Spleen (tissue), 11 donors: ENCODE measurements around the gene ZDHHC14. TPM values are rescaled to one million over a fixed set of nuclear protein-coding genes. Genes with fewer than 3 reads are reported as not detected.

ENCODE experiments used
- DNase-seq: peaks from one replicate; pipeline ENCODE4 v3.0.0-alpha.2; 2020
- H3K27ac ChIP-seq, 8 donors: fragments of 200-600 bp; sonication (generic) in 7 of 8; 1 replicate in 4 of 8; 2 replicates in 4 of 8; pipeline versions ENCODE4 v1.5.0 to v1.8.0; 2016 to 2021; ENCODE audit warnings: inconsistent platforms in 4 of 8, mild to moderate bottlenecking in 4 of 8, moderate library complexity in 1 of 8
- H3K27me3 ChIP-seq, 7 donors: fragments of 200-600 bp; sonication (generic) in 6 of 7; replicated peaks in 1 of 7; 1 replicate in 4 of 7; 2 replicates in 3 of 7; pipeline versions ENCODE4 v1.5.0 to v1.8.0; 2016 to 2021; ENCODE audit warnings: inconsistent platforms in 3 of 7, mild to moderate bottlenecking in 1 of 7
- H3K36me3 ChIP-seq, 6 donors: fragments of 200-600 bp; sonication (generic) in 5 of 6; 1 replicate in 4 of 6; 2 replicates in 2 of 6; pipeline versions ENCODE4 v1.5.0 to v1.8.0; 2016 to 2021; ENCODE audit warnings: inconsistent platforms in 2 of 6
- H3K4me1 ChIP-seq, 6 donors: fragments of 200-600 bp; sonication (generic) in 5 of 6; 1 replicate in 3 of 6; 2 replicates in 3 of 6; pipeline versions ENCODE4 v1.5.0 to v1.8.0; 2016 to 2021; ENCODE audit warnings: inconsistent platforms in 3 of 6
- H3K4me3 ChIP-seq, 8 donors: fragments of 200-600 bp; sonication (generic) in 7 of 8; 1 replicate in 4 of 8; 2 replicates in 4 of 8; pipeline versions ENCODE4 v1.5.0 to v1.8.0; 2016 to 2021; ENCODE audit warnings: inconsistent platforms in 4 of 8, mild to moderate bottlenecking in 4 of 8, moderate library complexity in 2 of 8
- H3K9me3 ChIP-seq, 8 donors: fragments of 200-600 bp; sonication (generic) in 7 of 8; 1 replicate in 4 of 8; 2 replicates in 4 of 8; pipeline versions ENCODE4 v1.5.0 to v1.8.0; 2016 to 2021; ENCODE audit warnings: inconsistent platforms in 4 of 8
- POLR2A ChIP-seq, 3 donors: fragments of 450-650 bp; IDR thresholded peaks; one replicate each; pipeline ENCODE4 v1.5.1; 2017; ENCODE audit warnings: antibody characterized with exemption in 3 of 3, mild to moderate bottlenecking in 1 of 3
- POLR2AphosphoS5 ChIP-seq, 3 donors: sonication (generic); formaldehyde crosslinking; IDR thresholded peaks; one replicate each; pipeline ENCODE4 v1.5.1; 2017; ENCODE audit warnings: antibody characterized with exemption in 3 of 3
- WGBS, 5 donors: extraction: QIAGEN DNeasy Blood & Tissue Kit in 3 of 5; methylation state at CpG; one replicate each; pipeline versions ENCODE4 v1.1.5 to v1.1.7; 2013 to 2018; 5-methylcytosine and 5-hydroxymethylcytosine counted together
- intact Hi-C: fragments of 100-400 bp; cut with DNase I; formaldehyde crosslinking; loops from one replicate; pipeline ENCODE4 v1.15.0; 2023; ENCODE audit warnings: low total_unique reads
- polyA plus RNA-seq, 3 donors: library from polyadenylated mRNA; stranded (reverse); fragments of 200-250 nt; gene quantifications; one replicate each; pipeline ENCODE4 v1.2.1, GENCODE V29; 2013
- total RNA-seq, 7 donors: library from RNA; depleted of rRNA in 3 of 7; stranded (reverse); fragments of >200 nt in 3 of 7; fragmentation: NEBNext Ultra II Directional in 4 of 7; extraction: Animal tissue kit (Norgen Biotek cat#: 25700) in 4 of 7; gene quantifications; one replicate each; pipeline versions ENCODE4 v1.1.0 to v1.2.1, GENCODE V29; 2016 to 2021
- TF ChIP-seq, protein P1 (sequence below), 11 experiments: fragments of 200-600 bp in 7 of 11; fragments of 450-650 bp in 4 of 11; sonication (generic) in 4 of 11; IDR thresholded peaks in 8 of 11; conservative IDR thresholded peaks in 3 of 11; 1 replicate in 7 of 11; 2 replicates in 4 of 11; pipeline versions ENCODE4 v1.4.0 to v1.8.0; 2016 to 2021; ENCODE audit warnings: antibody characterized with exemption in 11 of 11, inconsistent platforms in 4 of 11, mild to moderate bottlenecking in 1 of 11
- donor health status: healthy with polysubstance abuse.
- donor health status: DM: no; HTN: no; CAD: no; lungs with moderate emphysema.
- donor health status: DM: no; HTN: no; CAD: no.
- donor health status: Bipolar disorder and iron deficiency.
- donor health status: healthy.
- donor health status: DM: no; HTN: no; CAD: no.
- donor health status: DM: yes; HTN: yes; CAD: no.

Gene ZDHHC14
- total and polyA plus RNA-seq, 10 donors, result 7.8 to 18.2 (median 11.7) TPM

GRCh38 chr6:157372501-157373280 is 8.3 kb upstream of the ZDHHC14 start:
- WGBS, 5 donors, result 89 to 94% (median 92%) methylated on average over 10 of the region's 10 CpGs
- no peak for TF ChIP-seq POLR2A (IDR thresholded peaks at IDR 0.05)
- TF ChIP-seq POLR2AphosphoS5 (IDR thresholded peaks at IDR 0.05), result no peak
- TF ChIP-seq, protein P1, sequence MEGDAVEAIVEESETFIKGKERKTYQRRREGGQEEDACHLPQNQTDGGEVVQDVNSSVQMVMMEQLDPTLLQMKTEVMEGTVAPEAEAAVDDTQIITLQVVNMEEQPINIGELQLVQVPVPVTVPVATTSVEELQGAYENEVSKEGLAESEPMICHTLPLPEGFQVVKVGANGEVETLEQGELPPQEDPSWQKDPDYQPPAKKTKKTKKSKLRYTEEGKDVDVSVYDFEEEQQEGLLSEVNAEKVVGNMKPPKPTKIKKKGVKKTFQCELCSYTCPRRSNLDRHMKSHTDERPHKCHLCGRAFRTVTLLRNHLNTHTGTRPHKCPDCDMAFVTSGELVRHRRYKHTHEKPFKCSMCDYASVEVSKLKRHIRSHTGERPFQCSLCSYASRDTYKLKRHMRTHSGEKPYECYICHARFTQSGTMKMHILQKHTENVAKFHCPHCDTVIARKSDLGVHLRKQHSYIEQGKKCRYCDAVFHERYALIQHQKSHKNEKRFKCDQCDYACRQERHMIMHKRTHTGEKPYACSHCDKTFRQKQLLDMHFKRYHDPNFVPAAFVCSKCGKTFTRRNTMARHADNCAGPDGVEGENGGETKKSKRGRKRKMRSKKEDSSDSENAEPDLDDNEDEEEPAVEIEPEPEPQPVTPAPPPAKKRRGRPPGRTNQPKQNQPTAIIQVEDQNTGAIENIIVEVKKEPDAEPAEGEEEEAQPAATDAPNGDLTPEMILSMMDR (IDR thresholded peaks at IDR 0.05 in 8 of 11, conservative IDR thresholded peaks at IDR 0.05 in 3 of 11), result no peak

GRCh38 chr6:157374889-157375443 is 6.0 kb upstream of the ZDHHC14 start:
- intact Hi-C loops, result no loop called here
- no peaks in the 10 kb centered on the region for H3K9me3 ChIP-seq
- no peaks in the 10 kb centered on the region for H3K36me3 ChIP-seq
- peaks cover 0 to 32% (median 0%) of the 10 kb centered on the region in 7 donors for H3K27me3 ChIP-seq
- TF ChIP-seq POLR2AphosphoS5 (IDR thresholded peaks at IDR 0.05) (no peak), POLR2A (IDR thresholded peaks at IDR 0.05) (no peak)
- TF ChIP-seq, protein P1 (IDR thresholded peaks at IDR 0.05 in 8 of 11, conservative IDR thresholded peaks at IDR 0.05 in 3 of 11), result no peak
- WGBS, 5 donors, result 68 to 87% (median 79%) methylated on average over 6 of the region's 6 CpGs
- no peak overlapping the region for H3K27ac ChIP-seq
- no peak for DNase-seq
- H3K4me1 ChIP-seq, result peaks cover 1 to 16% (median 9%) of the 10 kb centered on the region in 6 donors
- no peak overlapping the region for H3K4me3 ChIP-seq

More at GRCh38 chr6:157372501-157373280, 8.3 kb upstream of the ZDHHC14 start:
- no peak for DNase-seq
- Histone ChIP-seq H3K4me1 (peaks cover 11 to 19% (median 14%) of the 10 kb centered on the region in 6 donors), H3K27ac (no peak overlapping the region), H3K36me3 (no peaks in the 10 kb centered on the region), H3K27me3 (peaks cover 0 to 47% (median 3%) of the 10 kb centered on the region in 7 donors), H3K9me3 (no peaks in the 10 kb centered on the region), H3K4me3 (no peak overlapping the region)
- intact Hi-C loops, result no loop called here

DNA sequence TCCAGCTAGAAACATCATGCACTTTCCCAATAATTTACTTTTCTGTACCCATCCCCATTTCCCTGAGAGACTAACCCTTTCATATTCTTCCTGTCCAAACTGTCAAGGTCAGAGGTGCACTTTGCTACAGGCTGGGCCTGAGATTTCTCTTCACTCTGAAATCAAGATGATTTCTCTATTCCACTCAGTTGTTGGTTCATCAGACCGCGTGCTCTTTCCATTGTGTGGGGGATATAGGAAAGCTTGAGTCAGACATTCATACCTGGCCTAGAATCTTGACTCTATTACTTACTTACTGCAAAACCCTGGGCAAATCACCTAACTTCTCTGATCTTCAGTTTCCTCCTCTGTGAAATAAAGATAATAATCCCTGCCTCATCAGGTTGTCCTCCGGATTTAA is 4.7 kb upstream of the ZDHHC14 start:
- WGBS, 5 donors, result 87 to 96% (median 89%) methylated on average over 3 of the region's 3 CpGs
- Histone ChIP-seq H3K27ac (no peak overlapping the region), H3K4me3 (no peak overlapping the region), H3K27me3 (peaks cover 0 to 20% (median 0%) of the 10 kb centered on the region in 7 donors), H3K4me1 (peaks cover 0 to 13% (median 7%) of the 10 kb centered on the region in 6 donors), H3K36me3 (no peaks in the 10 kb centered on the region), H3K9me3 (no peaks in the 10 kb centered on the region)
- no peak for TF ChIP-seq POLR2A (IDR thresholded peaks at IDR 0.05)
- TF ChIP-seq, protein P1 (IDR thresholded peaks at IDR 0.05 in 8 of 11, conservative IDR thresholded peaks at IDR 0.05 in 3 of 11), result no peak
- no peak for DNase-seq
- intact Hi-C loops, result no loop called here

GRCh38 chr6:157376706-157377230 is 4.2 kb upstream of the ZDHHC14 start:
- no peaks in the 10 kb centered on the region for H3K9me3 ChIP-seq
- no peak for DNase-seq
- no peaks in the 10 kb centered on the region for H3K36me3 ChIP-seq
- TF ChIP-seq POLR2A (IDR thresholded peaks at IDR 0.05), result no peak
- TF ChIP-seq, protein P1 (IDR thresholded peaks at IDR 0.05 in 8 of 11, conservative IDR thresholded peaks at IDR 0.05 in 3 of 11), result no peak
- no peak for TF ChIP-seq POLR2AphosphoS5 (IDR thresholded peaks at IDR 0.05)
- WGBS, 5 donors, result 75 to 83% (median 79%) methylated on average over 9 of the region's 9 CpGs
- intact Hi-C loops, result no loop called here
- no peak overlapping the region for H3K4me3 ChIP-seq
- H3K27ac ChIP-seq, result no peak overlapping the region
- peaks cover 0 to 13% (median 7%) of the 10 kb centered on the region in 6 donors for H3K4me1 ChIP-seq
- H3K27me3 ChIP-seq, result peaks cover 0 to 15% (median 0%) of the 10 kb centered on the region in 7 donors
